HL-60 (cell line): Measurements from ENCODE around the gene ZNF124.

Experiments used
- DNase-seq, 2 experiments: peaks; one replicate each; pipeline ENCODE4 v3.0.0-alpha.2; 2010 to 2020; ENCODE audit warnings: low read depth in 1 of 2, low spot score in 1 of 2
- H3K27ac ChIP-seq: fragments of 250-450 bp; sonication (Bioruptor Pico); replicated peaks from 2 replicates; pipeline ENCODE4 v1.5.1; 2020; ENCODE audit warnings: mild to moderate bottlenecking, moderate library complexity
- H3K27me3 ChIP-seq: fragments of 250-450 bp; sonication (Bioruptor Pico); 2 replicates; pipeline ENCODE4 v1.5.1; 2021; ENCODE audit warnings: mild to moderate bottlenecking, moderate library complexity; ENCODE audit not compliant: insufficient read depth, poor library complexity, severe bottlenecking
- H3K4me3 ChIP-seq: replicated peaks from 2 replicates; pipeline ENCODE4 v1.5.1; 2011; ENCODE audit warnings: mild to moderate bottlenecking, control low read depth, low read length; ENCODE audit not compliant: insufficient read depth
- GABPA ChIP-seq: IDR thresholded peaks from 2 replicates; pipeline ENCODE4 v1.6.1; 2012; ENCODE audit warnings: low read depth
- POLR2AphosphoS5 ChIP-seq: IDR thresholded peaks from 2 replicates; pipeline ENCODE4 v1.6.1; 2012; ENCODE audit warnings: low read depth
- SPI1 ChIP-seq: IDR thresholded peaks from 2 replicates; pipeline ENCODE4 v1.6.1; 2012; ENCODE audit warnings: low read depth, mild to moderate bottlenecking, borderline replicate concordance
- TF ChIP-seq, protein P1 (sequence below): IDR thresholded peaks from one replicate; pipeline ENCODE4 v1.5.1; 2011; ENCODE audit warnings: low read length, control low read depth, inconsistent platforms; ENCODE audit not compliant: insufficient read depth
- TF ChIP-seq, protein P2 (sequence below): IDR thresholded peaks from 2 replicates; pipeline ENCODE4 v1.6.1; 2012; ENCODE audit warnings: low read depth; ENCODE audit not compliant: insufficient replicate concordance

Gene ZNF124

DNA sequence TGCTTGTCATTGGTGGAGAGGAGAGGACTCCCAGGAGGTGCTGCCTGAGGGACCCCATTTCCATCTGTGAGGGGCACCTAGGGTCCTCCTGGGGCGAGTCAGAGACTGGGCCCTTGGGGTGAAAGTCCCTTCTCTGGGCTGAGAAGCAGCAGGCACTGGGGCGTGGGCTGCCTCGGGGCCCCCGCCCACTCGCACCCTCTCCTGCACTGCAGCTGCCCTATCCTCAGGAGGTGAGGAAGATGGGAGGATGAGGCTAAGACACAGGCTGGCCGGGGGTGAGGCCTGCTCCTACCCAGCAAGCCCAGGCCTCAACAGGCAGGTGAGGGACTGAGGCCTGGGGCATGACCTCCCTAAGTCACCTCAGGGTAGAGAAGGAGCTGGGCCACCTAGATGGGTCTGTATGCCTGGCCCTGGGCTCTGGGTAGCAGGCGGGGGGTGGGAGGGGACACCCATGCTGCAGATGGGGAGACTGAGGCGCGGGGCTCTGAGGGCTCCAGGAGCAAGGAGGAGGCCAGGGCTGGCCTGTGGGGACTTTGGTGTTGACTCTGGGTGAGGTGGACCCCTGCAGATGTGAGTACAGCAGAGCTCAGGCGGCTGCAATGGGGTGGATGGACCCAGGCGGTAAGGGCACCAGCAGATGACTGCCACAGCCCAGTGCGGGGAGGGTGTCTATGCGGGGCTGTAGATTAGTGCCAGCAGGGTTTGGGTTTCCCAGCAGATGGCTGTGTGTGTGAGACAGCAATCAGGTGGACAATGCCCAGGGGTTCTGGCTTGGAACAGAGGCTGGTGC, 57.3 kb downstream of the ZNF124 start:
- Histone ChIP-seq H3K27me3 (peaks cover 13% of the 10 kb centered on the region), H3K4me3 (no peak overlapping the region), H3K27ac (no peak overlapping the region)
- DNase-seq = no peak
- no peak for TF ChIP-seq POLR2AphosphoS5
- TF ChIP-seq SPI1 = no peak
- TF ChIP-seq, protein P1, sequence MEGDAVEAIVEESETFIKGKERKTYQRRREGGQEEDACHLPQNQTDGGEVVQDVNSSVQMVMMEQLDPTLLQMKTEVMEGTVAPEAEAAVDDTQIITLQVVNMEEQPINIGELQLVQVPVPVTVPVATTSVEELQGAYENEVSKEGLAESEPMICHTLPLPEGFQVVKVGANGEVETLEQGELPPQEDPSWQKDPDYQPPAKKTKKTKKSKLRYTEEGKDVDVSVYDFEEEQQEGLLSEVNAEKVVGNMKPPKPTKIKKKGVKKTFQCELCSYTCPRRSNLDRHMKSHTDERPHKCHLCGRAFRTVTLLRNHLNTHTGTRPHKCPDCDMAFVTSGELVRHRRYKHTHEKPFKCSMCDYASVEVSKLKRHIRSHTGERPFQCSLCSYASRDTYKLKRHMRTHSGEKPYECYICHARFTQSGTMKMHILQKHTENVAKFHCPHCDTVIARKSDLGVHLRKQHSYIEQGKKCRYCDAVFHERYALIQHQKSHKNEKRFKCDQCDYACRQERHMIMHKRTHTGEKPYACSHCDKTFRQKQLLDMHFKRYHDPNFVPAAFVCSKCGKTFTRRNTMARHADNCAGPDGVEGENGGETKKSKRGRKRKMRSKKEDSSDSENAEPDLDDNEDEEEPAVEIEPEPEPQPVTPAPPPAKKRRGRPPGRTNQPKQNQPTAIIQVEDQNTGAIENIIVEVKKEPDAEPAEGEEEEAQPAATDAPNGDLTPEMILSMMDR = no peak
- TF ChIP-seq, protein P2, sequence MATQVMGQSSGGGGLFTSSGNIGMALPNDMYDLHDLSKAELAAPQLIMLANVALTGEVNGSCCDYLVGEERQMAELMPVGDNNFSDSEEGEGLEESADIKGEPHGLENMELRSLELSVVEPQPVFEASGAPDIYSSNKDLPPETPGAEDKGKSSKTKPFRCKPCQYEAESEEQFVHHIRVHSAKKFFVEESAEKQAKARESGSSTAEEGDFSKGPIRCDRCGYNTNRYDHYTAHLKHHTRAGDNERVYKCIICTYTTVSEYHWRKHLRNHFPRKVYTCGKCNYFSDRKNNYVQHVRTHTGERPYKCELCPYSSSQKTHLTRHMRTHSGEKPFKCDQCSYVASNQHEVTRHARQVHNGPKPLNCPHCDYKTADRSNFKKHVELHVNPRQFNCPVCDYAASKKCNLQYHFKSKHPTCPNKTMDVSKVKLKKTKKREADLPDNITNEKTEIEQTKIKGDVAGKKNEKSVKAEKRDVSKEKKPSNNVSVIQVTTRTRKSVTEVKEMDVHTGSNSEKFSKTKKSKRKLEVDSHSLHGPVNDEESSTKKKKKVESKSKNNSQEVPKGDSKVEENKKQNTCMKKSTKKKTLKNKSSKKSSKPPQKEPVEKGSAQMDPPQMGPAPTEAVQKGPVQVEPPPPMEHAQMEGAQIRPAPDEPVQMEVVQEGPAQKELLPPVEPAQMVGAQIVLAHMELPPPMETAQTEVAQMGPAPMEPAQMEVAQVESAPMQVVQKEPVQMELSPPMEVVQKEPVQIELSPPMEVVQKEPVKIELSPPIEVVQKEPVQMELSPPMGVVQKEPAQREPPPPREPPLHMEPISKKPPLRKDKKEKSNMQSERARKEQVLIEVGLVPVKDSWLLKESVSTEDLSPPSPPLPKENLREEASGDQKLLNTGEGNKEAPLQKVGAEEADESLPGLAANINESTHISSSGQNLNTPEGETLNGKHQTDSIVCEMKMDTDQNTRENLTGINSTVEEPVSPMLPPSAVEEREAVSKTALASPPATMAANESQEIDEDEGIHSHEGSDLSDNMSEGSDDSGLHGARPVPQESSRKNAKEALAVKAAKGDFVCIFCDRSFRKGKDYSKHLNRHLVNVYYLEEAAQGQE = no peak

DNA sequence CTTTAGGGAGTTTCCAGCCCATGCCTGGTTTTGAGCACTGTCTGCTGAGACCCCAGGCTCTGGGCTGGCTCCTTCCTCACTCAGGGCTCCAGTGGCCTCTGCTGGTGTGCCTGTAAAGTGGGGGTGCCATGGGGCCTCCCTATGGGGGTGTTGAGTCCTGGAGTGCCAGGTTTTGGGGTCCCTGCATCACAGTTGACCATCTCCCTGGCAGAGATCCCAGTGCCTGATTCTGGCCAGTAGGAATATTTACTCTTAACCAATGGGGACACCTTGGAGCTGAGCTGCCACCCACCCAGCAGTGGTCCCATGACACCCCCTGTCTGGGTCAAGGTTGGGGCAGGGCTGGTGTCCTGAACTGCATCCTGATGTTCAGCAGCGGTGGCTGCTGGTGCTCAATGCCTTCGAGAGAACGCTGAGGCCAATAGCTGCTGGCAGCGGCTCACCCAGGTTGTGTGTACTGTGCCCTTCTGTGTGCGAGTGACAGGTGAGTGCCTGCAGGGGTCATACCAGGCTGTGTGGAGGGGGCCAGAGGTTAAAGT, 58.0 kb downstream of the ZNF124 start:
- DNase-seq = no peak
- Histone ChIP-seq H3K4me3 (no peak overlapping the region), H3K27me3 (peaks cover 13% of the 10 kb centered on the region), H3K27ac (no peak overlapping the region)
- TF ChIP-seq, protein P1 = no peak
- TF ChIP-seq, protein P2 = no peak
- TF ChIP-seq GABPA (no peak), POLR2AphosphoS5 (no peak), SPI1 (no peak)

DNA sequence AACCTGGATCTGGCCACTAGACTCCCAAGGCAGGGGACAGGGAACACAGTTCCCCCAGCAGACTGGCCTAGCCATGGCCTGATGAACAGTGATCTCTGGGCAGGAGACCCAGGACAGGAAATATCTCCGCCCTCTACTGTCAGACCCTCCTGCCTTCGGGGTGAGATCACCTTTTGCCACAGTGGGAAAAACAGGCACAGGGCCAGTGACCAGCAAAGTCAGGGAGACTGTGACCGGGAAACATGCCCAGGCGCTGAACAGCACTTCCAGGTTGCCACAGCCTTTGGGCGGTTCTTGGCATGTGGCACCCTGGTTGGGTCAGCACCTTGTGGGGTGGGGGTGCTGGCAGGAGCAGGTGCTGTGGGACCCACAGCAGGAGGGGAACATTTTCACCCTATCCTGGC, 58.7 kb downstream of the ZNF124 start:
- TF ChIP-seq SPI1 (no peak), POLR2AphosphoS5 (no peak), GABPA (no peak)
- TF ChIP-seq, protein P2 = no peak
- TF ChIP-seq, protein P1 = no peak
- DNase-seq = no peak
- Histone ChIP-seq H3K27me3 (peaks cover 13% of the 10 kb centered on the region), H3K4me3 (no peak overlapping the region), H3K27ac (no peak overlapping the region)
